Ishikawa (cell line): ENCODE data around the gene KRTAP1-5.

Experiments
- CEBPB ChIP-seq: IDR thresholded peaks from 2 replicates; pipeline ENCODE4 v1.6.1; 2012
- CREB1 ChIP-seq: IDR thresholded peaks from 2 replicates; pipeline ENCODE4 v1.6.1; 2012; ENCODE audit warnings: low read depth
- EGR1 ChIP-seq: IDR thresholded peaks from 2 replicates; pipeline ENCODE4 v1.6.1; 2012
- EP300 ChIP-seq: IDR thresholded peaks from 2 replicates; pipeline ENCODE4 v1.6.1; 2012; ENCODE audit warnings: borderline replicate concordance
- FOXM1 ChIP-seq: IDR thresholded peaks from 2 replicates; pipeline ENCODE4 v1.6.1; 2012; ENCODE audit warnings: low read depth, borderline replicate concordance
- NFIC ChIP-seq: IDR thresholded peaks from 2 replicates; pipeline ENCODE4 v1.6.1; 2012
- RAD21 ChIP-seq: IDR thresholded peaks from 2 replicates; pipeline ENCODE4 v1.6.1; 2012; ENCODE audit warnings: low read depth
- TAF1 ChIP-seq: IDR thresholded peaks from 2 replicates; pipeline ENCODE4 v1.6.1; 2012; ENCODE audit warnings: low read depth, mild to moderate bottlenecking
- TCF12 ChIP-seq: IDR thresholded peaks from 2 replicates; pipeline ENCODE4 v1.6.1; 2012; ENCODE audit warnings: low read depth
- TEAD4 ChIP-seq: IDR thresholded peaks from 2 replicates; pipeline ENCODE4 v1.6.1; 2012
- YY1 ChIP-seq: IDR thresholded peaks from 2 replicates; pipeline ENCODE4 v1.6.1; 2012; ENCODE audit warnings: low read depth
- ZBTB7A ChIP-seq: IDR thresholded peaks from 2 replicates; pipeline ENCODE4 v1.6.1; 2012; ENCODE audit warnings: low read depth
- TF ChIP-seq, protein P1 (sequence below): IDR thresholded peaks from 2 replicates; pipeline ENCODE4 v1.6.1; 2012
- TF ChIP-seq, protein P2 (sequence below): IDR thresholded peaks from 2 replicates; pipeline ENCODE4 v1.6.1; 2012
- TF ChIP-seq, protein P3 (sequence below): IDR thresholded peaks from 2 replicates; pipeline ENCODE4 v1.6.1; 2012; ENCODE audit warnings: low read depth, mild to moderate bottlenecking

Gene KRTAP1-5

DNA sequence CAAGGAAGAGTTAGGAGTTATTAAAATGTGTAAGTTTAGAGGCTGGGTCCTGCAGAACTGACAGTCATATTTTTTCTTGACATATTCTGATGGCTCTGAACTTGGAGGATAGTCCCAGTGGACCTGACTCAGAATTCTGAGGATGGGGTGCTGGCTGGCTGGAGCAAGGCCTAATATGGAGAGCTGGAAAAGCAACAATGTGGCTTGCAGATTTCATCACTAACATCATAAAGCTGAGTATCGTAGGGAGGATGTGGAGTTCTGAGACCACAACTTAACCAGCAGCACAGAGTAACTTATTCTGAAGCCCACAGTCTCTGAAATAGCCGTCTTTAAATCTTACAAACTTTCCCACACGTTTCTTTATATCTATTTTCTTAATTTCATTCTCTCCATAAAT, 2.3 kb downstream of the KRTAP1-5 start:
- no peak for TF ChIP-seq YY1
- no peak for TF ChIP-seq TCF12
- TF ChIP-seq, protein P1, sequence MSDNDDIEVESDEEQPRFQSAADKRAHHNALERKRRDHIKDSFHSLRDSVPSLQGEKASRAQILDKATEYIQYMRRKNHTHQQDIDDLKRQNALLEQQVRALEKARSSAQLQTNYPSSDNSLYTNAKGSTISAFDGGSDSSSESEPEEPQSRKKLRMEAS = no peak
- TF ChIP-seq CREB1 = no peak
- TF ChIP-seq NFIC = no peak
- no peak for TF ChIP-seq RAD21
- TF ChIP-seq, protein P2, sequence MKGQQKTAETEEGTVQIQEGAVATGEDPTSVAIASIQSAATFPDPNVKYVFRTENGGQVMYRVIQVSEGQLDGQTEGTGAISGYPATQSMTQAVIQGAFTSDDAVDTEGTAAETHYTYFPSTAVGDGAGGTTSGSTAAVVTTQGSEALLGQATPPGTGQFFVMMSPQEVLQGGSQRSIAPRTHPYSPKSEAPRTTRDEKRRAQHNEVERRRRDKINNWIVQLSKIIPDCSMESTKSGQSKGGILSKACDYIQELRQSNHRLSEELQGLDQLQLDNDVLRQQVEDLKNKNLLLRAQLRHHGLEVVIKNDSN = no peak
- TF ChIP-seq EP300 = no peak
- TF ChIP-seq, protein P3, sequence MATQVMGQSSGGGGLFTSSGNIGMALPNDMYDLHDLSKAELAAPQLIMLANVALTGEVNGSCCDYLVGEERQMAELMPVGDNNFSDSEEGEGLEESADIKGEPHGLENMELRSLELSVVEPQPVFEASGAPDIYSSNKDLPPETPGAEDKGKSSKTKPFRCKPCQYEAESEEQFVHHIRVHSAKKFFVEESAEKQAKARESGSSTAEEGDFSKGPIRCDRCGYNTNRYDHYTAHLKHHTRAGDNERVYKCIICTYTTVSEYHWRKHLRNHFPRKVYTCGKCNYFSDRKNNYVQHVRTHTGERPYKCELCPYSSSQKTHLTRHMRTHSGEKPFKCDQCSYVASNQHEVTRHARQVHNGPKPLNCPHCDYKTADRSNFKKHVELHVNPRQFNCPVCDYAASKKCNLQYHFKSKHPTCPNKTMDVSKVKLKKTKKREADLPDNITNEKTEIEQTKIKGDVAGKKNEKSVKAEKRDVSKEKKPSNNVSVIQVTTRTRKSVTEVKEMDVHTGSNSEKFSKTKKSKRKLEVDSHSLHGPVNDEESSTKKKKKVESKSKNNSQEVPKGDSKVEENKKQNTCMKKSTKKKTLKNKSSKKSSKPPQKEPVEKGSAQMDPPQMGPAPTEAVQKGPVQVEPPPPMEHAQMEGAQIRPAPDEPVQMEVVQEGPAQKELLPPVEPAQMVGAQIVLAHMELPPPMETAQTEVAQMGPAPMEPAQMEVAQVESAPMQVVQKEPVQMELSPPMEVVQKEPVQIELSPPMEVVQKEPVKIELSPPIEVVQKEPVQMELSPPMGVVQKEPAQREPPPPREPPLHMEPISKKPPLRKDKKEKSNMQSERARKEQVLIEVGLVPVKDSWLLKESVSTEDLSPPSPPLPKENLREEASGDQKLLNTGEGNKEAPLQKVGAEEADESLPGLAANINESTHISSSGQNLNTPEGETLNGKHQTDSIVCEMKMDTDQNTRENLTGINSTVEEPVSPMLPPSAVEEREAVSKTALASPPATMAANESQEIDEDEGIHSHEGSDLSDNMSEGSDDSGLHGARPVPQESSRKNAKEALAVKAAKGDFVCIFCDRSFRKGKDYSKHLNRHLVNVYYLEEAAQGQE = no peak
- TF ChIP-seq EGR1 = no peak
- no peak for TF ChIP-seq CEBPB
- no peak for TF ChIP-seq TEAD4
- TF ChIP-seq TAF1 = no peak
- TF ChIP-seq ZBTB7A = no peak
- no peak for TF ChIP-seq FOXM1

DNA sequence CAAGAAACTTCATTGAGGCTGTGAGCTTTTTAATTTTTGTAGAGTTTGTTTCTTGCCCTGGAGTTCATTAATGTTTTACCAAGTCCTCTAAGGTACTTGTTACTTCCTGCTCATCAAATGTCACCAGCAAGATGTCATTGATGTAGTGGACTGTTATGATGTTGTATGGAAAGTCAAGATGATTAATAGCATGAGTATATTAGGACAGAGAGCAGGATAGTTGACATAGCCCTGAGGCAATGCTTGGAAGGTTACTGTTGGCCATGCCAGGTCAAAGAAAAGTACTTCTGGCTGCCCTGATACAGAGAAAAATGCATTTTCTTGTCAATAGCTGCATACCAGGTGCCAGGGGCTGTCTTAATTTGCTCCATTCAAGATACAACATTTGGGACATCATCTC, 6.7 kb downstream of the KRTAP1-5 start:
- TF ChIP-seq TEAD4 (no peak), CREB1 (no peak), YY1 (no peak), RAD21 (no peak), TCF12 (no peak), TAF1 (no peak), ZBTB7A (no peak), CEBPB (no peak)
- TF ChIP-seq, protein P1 = no peak; the same call in 1 of the 2 replicates
- TF ChIP-seq, protein P3 = no peak

DNA sequence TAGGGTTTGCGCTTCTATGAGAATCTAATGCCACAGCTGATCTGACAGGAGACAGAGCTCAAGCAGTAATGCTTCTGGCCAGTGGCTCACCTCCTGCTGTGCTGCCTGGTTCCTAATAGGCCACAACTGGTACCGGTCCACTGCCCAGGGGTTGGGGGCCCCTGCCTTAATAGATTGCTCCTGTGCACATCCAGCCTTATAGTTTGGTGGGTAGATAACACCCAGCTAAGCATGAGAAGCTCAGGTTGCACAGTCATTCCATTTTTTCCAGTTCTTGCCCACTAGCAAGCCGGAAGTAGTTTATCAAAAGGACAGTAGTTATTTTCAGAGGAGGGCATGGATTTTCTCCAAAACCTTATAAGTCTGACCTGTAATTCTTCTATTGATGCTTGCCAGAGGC, 7.6 kb downstream of the KRTAP1-5 start:
- TF ChIP-seq TAF1 (no peak), FOXM1 (peak; percentile 68; the same call in 1 of the 2 replicates), CEBPB (no peak), NFIC (peak; percentile 62), RAD21 (no peak), CREB1 (no peak), YY1 (no peak), TEAD4 (no peak; the same call in 1 of the 2 replicates), ZBTB7A (no peak), TCF12 (peak; percentile 84), EGR1 (no peak), EP300 (peak; percentile 80)
- TF ChIP-seq, protein P2 = no peak
- TF ChIP-seq, protein P3 = no peak
- TF ChIP-seq, protein P1 = no peak

DNA sequence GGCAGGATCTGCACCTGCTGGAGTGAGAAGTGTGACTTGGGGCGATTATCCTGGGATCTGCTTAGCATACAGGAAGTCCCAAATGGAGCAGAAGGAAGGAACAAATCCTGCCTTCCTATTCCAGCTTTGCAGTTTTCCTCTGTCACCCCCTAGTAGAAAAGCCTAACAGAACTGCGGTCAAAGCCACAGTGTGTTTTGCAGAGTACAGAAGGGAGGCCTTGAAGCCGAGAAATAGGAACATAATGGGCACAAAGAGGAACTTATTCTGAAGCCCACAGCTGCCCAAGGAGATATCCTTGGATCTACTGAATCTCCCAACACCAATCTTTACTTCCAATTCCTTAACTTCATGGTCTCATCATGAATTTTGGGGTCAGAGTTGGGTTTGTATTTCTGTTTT, 8.5 kb downstream of the KRTAP1-5 start:
- TF ChIP-seq EP300 (no peak), FOXM1 (no peak), NFIC (no peak), RAD21 (no peak), CREB1 (no peak), YY1 (no peak), TEAD4 (no peak)
- TF ChIP-seq, protein P3 = no peak
- TF ChIP-seq, protein P1 = no peak
- TF ChIP-seq, protein P2 = no peak
